Cortex of kidney (tissue), 1 donor: ENCODE data around the gene AVPI1.
A peak's percentile ranks its signal among the peaks of the same experiment; 100 is the strongest.

ENCODE experiments used
- DNase-seq: peaks from one replicate; lab custom pipeline; 2025; lab: John Stamatoyannopoulos, UW

The AVPI1 gene

GRCh38 chr10:97686962-97687784 lies at the start of gene AVPI1:
Gene AVPI1, minus strand, starts transcription at chr10:97687241. Its CDS starts 7,336 bp downstream, at chr10:97679905.
- DNase-seq, result peak; percentile 94

GRCh38 chr10:97736403-97736901 lies 49.4 kb upstream of the AVPI1 start:
- DNase-seq, result no peak

GRCh38 chr10:97734021-97734420 lies 47.0 kb upstream of the AVPI1 start:
- no peak for DNase-seq

GRCh38 chr10:97733256-97733655 lies 46.2 kb upstream of the AVPI1 start:
- DNase-seq, result no peak

GRCh38 chr10:97732052-97732359 lies 45.0 kb upstream of the AVPI1 start:
- DNase-seq, result no peak

GRCh38 chr10:97731346-97732051 lies 44.5 kb upstream of the AVPI1 start:
- DNase-seq, result no peak

GRCh38 chr10:97729014-97729413 lies 42.0 kb upstream of the AVPI1 start:
- no peak for DNase-seq

GRCh38 chr10:97726636-97727178 lies 39.7 kb upstream of the AVPI1 start:
- DNase-seq, result no peak

GRCh38 chr10:97724341-97724941 lies 37.4 kb upstream of the AVPI1 start:
- no peak for DNase-seq

GRCh38 chr10:97723001-97723400 lies 36.0 kb upstream of the AVPI1 start:
- no peak for DNase-seq

GRCh38 chr10:97721871-97722780 lies 35.1 kb upstream of the AVPI1 start:
- DNase-seq, result no peak

- DNase-seq, result no peak
These were observed 32.6 kb upstream of the AVPI1 start for GRCh38 chr10:97719602-97720001.

- DNase-seq, result no peak
These were observed 31.7 kb upstream of the AVPI1 start for GRCh38 chr10:97718659-97719142.

GRCh38 chr10:97718178-97718577 lies 31.1 kb upstream of the AVPI1 start:
- no peak for DNase-seq

- no peak for DNase-seq
These were observed 30.6 kb upstream of the AVPI1 start for GRCh38 chr10:97717627-97718026.

- no peak for DNase-seq
These were observed 28.3 kb upstream of the AVPI1 start for GRCh38 chr10:97715259-97715874.

GRCh38 chr10:97714401-97715258 lies 27.6 kb upstream of the AVPI1 start:
- DNase-seq, result no peak

GRCh38 chr10:97713826-97714400 lies 26.9 kb upstream of the AVPI1 start:
- no peak for DNase-seq

GRCh38 chr10:97713339-97713825 lies 26.3 kb upstream of the AVPI1 start, which contains the start of gene MARVELD1:
Gene MARVELD1, plus strand, starts transcription at chr10:97713730. Its CDS starts 147 bp downstream, at chr10:97713877.
- no peak for DNase-seq
